H9 (cell line): ENCODE measurements around the gene ZWILCH. TPM values are rescaled to one million over a fixed set of nuclear protein-coding genes. Genes with fewer than 3 reads are reported as not detected.

Experiments
- DNase-seq: peaks from one replicate; pipeline ENCODE4 v3.0.0-alpha.2; 2017
- H2AFZ ChIP-seq: one replicate; pipeline ENCODE4 v1.6.1; 2013; ENCODE audit warnings: mild to moderate bottlenecking, low read length, control low read depth, moderate library complexity
- H2AK5ac ChIP-seq: 2 replicates; pipeline ENCODE4 v1.6.1; 2013; ENCODE audit warnings: low read length, control low read depth, mixed read lengths; ENCODE audit not compliant: insufficient read length
- H2BK120ac ChIP-seq: one replicate; pipeline ENCODE4 v1.6.1; 2013; ENCODE audit warnings: low read depth, mild to moderate bottlenecking, low read length, control low read depth, inconsistent platforms; ENCODE audit not compliant: poor library complexity, severe bottlenecking
- H2BK12ac ChIP-seq: 2 replicates; pipeline ENCODE4 v1.6.1; 2013; ENCODE audit warnings: low read length, control low read depth, mixed read lengths, low read depth; ENCODE audit not compliant: insufficient read length
- H2BK15ac ChIP-seq: 2 replicates; pipeline ENCODE4 v1.6.1; 2013; ENCODE audit warnings: low read depth, low read length, control low read depth
- H2BK20ac ChIP-seq: one replicate; pipeline ENCODE4 v1.6.1; 2013; ENCODE audit warnings: low read depth, mild to moderate bottlenecking, low read length, control low read depth, inconsistent platforms; ENCODE audit not compliant: poor library complexity, severe bottlenecking
- H2BK5ac ChIP-seq: 2 replicates; pipeline ENCODE4 v1.6.1; 2013; ENCODE audit warnings: low read length, control low read depth, mixed read lengths; ENCODE audit not compliant: insufficient read length
- H3K14ac ChIP-seq: 2 replicates; pipeline ENCODE4 v1.6.1; 2013; ENCODE audit warnings: low read length, control low read depth; ENCODE audit not compliant: insufficient read depth
- H3K18ac ChIP-seq: 2 replicates; pipeline ENCODE4 v1.6.1; 2013; ENCODE audit warnings: low read depth, mild to moderate bottlenecking, mixed read lengths, low read length, control low read depth; ENCODE audit not compliant: insufficient read length
- H3K23ac ChIP-seq: 2 replicates; pipeline ENCODE4 v1.6.1; 2013; ENCODE audit warnings: low read length, control low read depth, mixed read lengths, low read depth; ENCODE audit not compliant: insufficient read length
- H3K23me2 ChIP-seq: 2 replicates; pipeline ENCODE4 v1.6.1; 2013; ENCODE audit warnings: low read depth, mild to moderate bottlenecking, mixed read lengths, low read length, control low read depth; ENCODE audit not compliant: insufficient read length, poor library complexity, severe bottlenecking
- H3K27ac ChIP-seq: 2 replicates; pipeline ENCODE4 v1.5.1; 2013; ENCODE audit warnings: low read length, control low read depth, mixed read lengths, low read depth; ENCODE audit not compliant: insufficient read length
- H3K27me3 ChIP-seq: 2 replicates; pipeline ENCODE4 v1.6.1; 2013; ENCODE audit warnings: low read length, control low read depth, inconsistent platforms; ENCODE audit not compliant: insufficient read depth
- H3K4ac ChIP-seq: 2 replicates; pipeline ENCODE4 v1.6.1; 2013; ENCODE audit warnings: low read depth, mild to moderate bottlenecking, control low read depth, inconsistent platforms, low read length, moderate library complexity
- H3K4me1 ChIP-seq: 2 replicates; pipeline ENCODE4 v1.6.1; 2013; ENCODE audit warnings: low read length, control low read depth, inconsistent platforms; ENCODE audit not compliant: insufficient read depth
- H3K4me2 ChIP-seq: 2 replicates; pipeline ENCODE4 v1.6.1; 2013; ENCODE audit warnings: low read length, control low read depth, mixed read lengths; ENCODE audit not compliant: insufficient read length, insufficient read depth
- H3K56ac ChIP-seq: 2 replicates; pipeline ENCODE4 v1.6.1; 2013; ENCODE audit warnings: low read depth, mild to moderate bottlenecking, mixed read lengths, low read length, control low read depth; ENCODE audit not compliant: insufficient read length
- H3K79me1 ChIP-seq: 2 replicates; pipeline ENCODE4 v1.6.1; 2013; ENCODE audit warnings: low read depth, mild to moderate bottlenecking, moderate library complexity, low read length, control low read depth, inconsistent platforms; ENCODE audit not compliant: insufficient read depth, poor library complexity, severe bottlenecking
- H3K79me2 ChIP-seq: 2 replicates; pipeline ENCODE4 v1.6.1; 2013; ENCODE audit warnings: low read length, control low read depth, inconsistent platforms; ENCODE audit not compliant: insufficient read depth
- H3K9ac ChIP-seq: 2 replicates; pipeline ENCODE4 v1.6.1; 2013; ENCODE audit warnings: low read length, control low read depth, mixed read lengths; ENCODE audit not compliant: insufficient read length; ENCODE audit errors: extremely low read depth
- H3K9me3 ChIP-seq: one replicate; pipeline ENCODE4 v1.6.1; 2013; ENCODE audit warnings: low read depth, low read length, inconsistent platforms; ENCODE audit not compliant: control insufficient read depth
- H3T11ph ChIP-seq: one replicate; pipeline ENCODE4 v1.6.1; 2013; ENCODE audit warnings: mild to moderate bottlenecking, low read length, control low read depth, inconsistent platforms
- H4K20me1 ChIP-seq: one replicate; pipeline ENCODE4 v1.6.1; 2013; ENCODE audit not compliant: control insufficient read depth, insufficient read length, insufficient read depth
- H4K5ac ChIP-seq: 2 replicates; pipeline ENCODE4 v1.6.1; 2013; ENCODE audit warnings: low read depth, mild to moderate bottlenecking, mixed read lengths, low read length, control low read depth; ENCODE audit not compliant: insufficient read length
- H4K8ac ChIP-seq: replicated peaks from 2 replicates; pipeline ENCODE4 v1.6.1; 2013; ENCODE audit warnings: low read length, control low read depth, mixed read lengths, low read depth; ENCODE audit not compliant: insufficient read length
- H4K91ac ChIP-seq: 2 replicates; pipeline ENCODE4 v1.6.1; 2013; ENCODE audit warnings: low read depth, mild to moderate bottlenecking, moderate library complexity, mixed read lengths, low read length, control low read depth; ENCODE audit not compliant: insufficient read length
- H3K27ac Mint-ChIP-seq, 3 experiments: 2 replicates in 2 of 3; 3 replicates in 1 of 3; pipeline ENCODE4 v1.8.0; 2020 to 2021; ENCODE audit warnings: mixed read lengths in 3 of 3, mild to moderate bottlenecking in 1 of 3, moderate library complexity in 1 of 3
- H3K27me3 Mint-ChIP-seq: 2 replicates; pipeline ENCODE4 v1.8.0; 2021; ENCODE audit warnings: low read depth, mild to moderate bottlenecking, moderate library complexity, mixed read lengths
- H3K36me3 Mint-ChIP-seq, 3 experiments: 2 replicates in 2 of 3; 3 replicates in 1 of 3; pipeline ENCODE4 v1.8.0; 2020 to 2021; ENCODE audit warnings: low read depth in 3 of 3, mixed read lengths in 3 of 3; ENCODE audit not compliant: insufficient read depth in 1 of 3
- H3K4me1 Mint-ChIP-seq, 2 experiments: 2 replicates each; pipeline ENCODE4 v1.8.0; 2020; ENCODE audit warnings: mixed read lengths in 2 of 2
- H3K4me3 Mint-ChIP-seq, 2 experiments: 2 replicates in 1 of 2; 3 replicates in 1 of 2; pipeline ENCODE4 v1.8.0; 2020 to 2021; ENCODE audit warnings: mild to moderate bottlenecking in 2 of 2, mixed read lengths in 2 of 2, moderate library complexity in 1 of 2
- H3K9me3 Mint-ChIP-seq, 2 experiments: 2 replicates in 1 of 2; 3 replicates in 1 of 2; pipeline ENCODE4 v1.8.0; 2020; ENCODE audit warnings: mild to moderate bottlenecking in 2 of 2, mixed read lengths in 2 of 2, moderate library complexity in 1 of 2
- WGBS: extraction: QIAGEN DNeasy Blood & Tissue Kit; methylation state at CpG from one replicate; pipeline ENCODE4 v1.1.7; 2013; ENCODE audit warnings: missing lambda C conversion rate, low lambda C conversion rate, mixed read lengths; ENCODE audit not compliant: insufficient read length; ENCODE audit errors: extremely low coverage; 5-methylcytosine and 5-hydroxymethylcytosine counted together
- total RNA-seq: library from RNA; stranded (reverse); gene quantifications from 2 replicates; pipeline ENCODE4 v1.2.1, GENCODE V29; 2021
- TF ChIP-seq, protein P1 (sequence below): fragments of 200-600 bp; sonication (generic); conservative IDR thresholded peaks from 3 replicates; pipeline ENCODE4 v1.8.0; 2021; ENCODE audit warnings: antibody characterized with exemption, mild to moderate bottlenecking

The ZWILCH gene
- total RNA-seq, 1 experiment from 2014 or later: 47.2 TPM

DNA sequence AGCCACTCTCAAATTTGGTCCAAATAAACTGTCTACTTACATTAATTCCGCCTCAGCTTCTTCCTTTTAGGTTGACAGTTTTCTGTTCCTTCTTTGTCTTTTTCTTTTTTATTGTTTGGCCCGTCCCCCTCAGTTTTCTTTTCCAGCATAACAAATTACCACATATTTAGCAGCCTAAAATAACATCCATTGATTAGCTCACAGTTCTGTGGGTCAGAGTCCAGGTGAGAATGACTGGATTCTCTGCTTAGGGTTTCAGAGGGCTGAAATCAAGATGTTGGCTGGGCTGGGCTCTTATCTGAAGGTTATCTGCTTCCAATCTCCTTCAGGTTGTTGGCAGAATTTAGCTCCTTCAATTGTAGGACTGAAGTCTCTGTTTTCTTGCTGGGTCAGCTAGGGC lies 85.3 kb downstream of the ZWILCH start:
- Histone ChIP-seq H2BK120ac (no peak overlapping the region), H3K56ac (no peak overlapping the region), H3K4me2 (no peak overlapping the region), H2AFZ (no peak overlapping the region), H3K18ac (no peak overlapping the region), H2BK12ac (no peak overlapping the region), H3K27me3 (no peaks in the 10 kb centered on the region), H3K23me2 (no peaks in the 10 kb centered on the region), H4K8ac (no peak overlapping the region), H3K9me3 (no peaks in the 10 kb centered on the region), H3K27ac (no peak overlapping the region), H3T11ph (no peak overlapping the region), H2BK5ac (no peak overlapping the region), H4K5ac (no peak overlapping the region), H4K20me1 (peaks cover 2% of the 10 kb centered on the region), H3K14ac (no peak overlapping the region), H3K23ac (no peak overlapping the region), H3K79me1 (no peaks in the 10 kb centered on the region), H2BK15ac (no peak overlapping the region), H3K4ac (no peak overlapping the region), H2BK20ac (no peak overlapping the region), H3K79me2 (no peaks in the 10 kb centered on the region), H2AK5ac (no peak overlapping the region), H3K9ac (no peak overlapping the region), H3K4me1 (no peaks in the 10 kb centered on the region), H4K91ac (no peak overlapping the region)
- no peak for DNase-seq
- Mint-ChIP-seq H3K27me3 (no peaks in the 10 kb centered on the region; the same call in 1 of the 2 replicates), H3K9me3 (no peaks in the 10 kb centered on the region), H3K4me1 (peaks cover 17 to 26% of the 10 kb centered on the region in 2 experiments), H3K36me3 (no peaks in the 10 kb centered on the region), H3K4me3 (no peak overlapping the region), H3K27ac (no peak overlapping the region)
- no CpG with 5 or more reads among the region's 2 CpGs for WGBS
- TF ChIP-seq, protein P1, sequence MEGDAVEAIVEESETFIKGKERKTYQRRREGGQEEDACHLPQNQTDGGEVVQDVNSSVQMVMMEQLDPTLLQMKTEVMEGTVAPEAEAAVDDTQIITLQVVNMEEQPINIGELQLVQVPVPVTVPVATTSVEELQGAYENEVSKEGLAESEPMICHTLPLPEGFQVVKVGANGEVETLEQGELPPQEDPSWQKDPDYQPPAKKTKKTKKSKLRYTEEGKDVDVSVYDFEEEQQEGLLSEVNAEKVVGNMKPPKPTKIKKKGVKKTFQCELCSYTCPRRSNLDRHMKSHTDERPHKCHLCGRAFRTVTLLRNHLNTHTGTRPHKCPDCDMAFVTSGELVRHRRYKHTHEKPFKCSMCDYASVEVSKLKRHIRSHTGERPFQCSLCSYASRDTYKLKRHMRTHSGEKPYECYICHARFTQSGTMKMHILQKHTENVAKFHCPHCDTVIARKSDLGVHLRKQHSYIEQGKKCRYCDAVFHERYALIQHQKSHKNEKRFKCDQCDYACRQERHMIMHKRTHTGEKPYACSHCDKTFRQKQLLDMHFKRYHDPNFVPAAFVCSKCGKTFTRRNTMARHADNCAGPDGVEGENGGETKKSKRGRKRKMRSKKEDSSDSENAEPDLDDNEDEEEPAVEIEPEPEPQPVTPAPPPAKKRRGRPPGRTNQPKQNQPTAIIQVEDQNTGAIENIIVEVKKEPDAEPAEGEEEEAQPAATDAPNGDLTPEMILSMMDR: no peak
